HG03571 (cell line): ENCODE measurements around the gene CMC1.

Source experiments
- ATAC-seq: cut with Tn5 transposase; IDR thresholded peaks from one replicate; pipeline ENCODE4 v1.9.1; 2021; ENCODE audit not compliant: unreplicated experiment

The CMC1 gene

DNA sequence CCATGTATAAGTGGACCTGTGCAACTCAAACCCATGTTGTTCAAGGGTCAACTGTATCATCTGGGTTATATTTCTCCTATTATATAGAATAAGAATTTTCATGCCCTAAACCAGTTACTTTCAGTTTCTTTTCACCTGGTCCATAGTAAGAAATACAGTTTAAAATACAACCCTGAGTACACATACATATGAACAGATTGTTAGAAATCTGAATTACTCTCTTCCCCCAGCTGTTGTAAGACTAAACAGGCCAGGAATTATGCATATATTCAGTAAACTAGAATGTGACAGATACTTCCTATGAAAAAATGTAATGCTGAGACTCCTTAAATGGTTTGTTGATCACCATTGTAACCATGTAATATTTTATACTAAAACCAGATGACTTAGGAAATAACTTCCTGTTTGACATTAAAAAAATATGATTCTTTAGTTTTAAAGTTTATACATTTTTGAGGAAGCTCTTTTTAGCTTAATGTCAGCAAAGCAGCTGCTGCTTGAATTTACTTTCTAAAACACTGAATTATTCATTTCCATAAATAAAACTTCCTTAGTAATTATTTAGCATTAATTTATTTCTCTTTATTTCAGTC is 54.6 kb downstream of the CMC1 start:
- ATAC-seq = no peak

DNA sequence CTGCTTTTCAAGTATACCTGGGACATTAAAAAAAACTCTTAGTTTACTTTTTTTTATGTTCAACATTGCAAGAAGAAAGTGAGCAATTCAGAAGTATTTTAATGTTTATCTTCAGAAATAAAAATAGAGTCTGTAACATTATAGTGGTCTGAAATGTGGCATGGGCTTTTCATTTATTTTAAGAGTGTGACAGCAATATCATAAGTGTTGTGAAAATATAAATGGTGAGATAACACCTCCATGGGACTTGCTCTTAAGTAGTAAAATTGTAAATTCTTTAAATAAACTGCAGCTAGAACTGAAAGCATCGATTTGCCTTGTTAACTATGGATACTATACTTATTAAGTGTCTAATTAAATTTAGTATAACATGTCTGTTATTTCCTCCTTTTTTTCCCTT is 58.3 kb downstream of the CMC1 start:
- no peak for ATAC-seq

DNA sequence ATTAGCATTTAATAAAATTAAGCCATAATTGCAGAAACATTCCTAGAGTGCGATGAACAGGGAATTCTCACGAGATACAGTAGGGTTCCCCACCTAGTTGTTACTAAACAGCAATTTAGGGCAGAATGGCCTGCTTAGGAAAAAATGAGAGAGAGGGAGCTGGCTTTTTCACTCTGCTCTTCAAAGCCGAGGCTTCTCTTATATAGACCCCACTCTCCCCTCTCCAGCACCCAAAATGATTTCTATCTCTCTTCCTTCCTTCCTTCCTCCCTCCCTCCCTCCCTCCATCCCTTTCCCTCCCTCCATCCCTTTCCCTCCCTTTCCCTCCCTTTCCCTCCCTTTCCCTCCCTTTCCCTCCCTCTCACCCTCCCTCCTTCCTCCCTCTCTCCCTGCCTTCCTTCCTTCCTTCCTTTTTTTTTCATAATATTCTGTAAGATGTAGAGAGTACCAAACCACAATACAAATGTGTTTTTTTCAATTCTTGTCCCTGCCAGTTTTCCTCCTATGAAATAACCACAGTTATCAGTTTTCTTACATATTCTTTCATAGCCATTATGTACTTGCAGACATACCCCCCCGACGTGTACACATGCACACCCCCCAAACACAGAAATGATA is 59.0 kb downstream of the CMC1 start:
- no peak for ATAC-seq

DNA sequence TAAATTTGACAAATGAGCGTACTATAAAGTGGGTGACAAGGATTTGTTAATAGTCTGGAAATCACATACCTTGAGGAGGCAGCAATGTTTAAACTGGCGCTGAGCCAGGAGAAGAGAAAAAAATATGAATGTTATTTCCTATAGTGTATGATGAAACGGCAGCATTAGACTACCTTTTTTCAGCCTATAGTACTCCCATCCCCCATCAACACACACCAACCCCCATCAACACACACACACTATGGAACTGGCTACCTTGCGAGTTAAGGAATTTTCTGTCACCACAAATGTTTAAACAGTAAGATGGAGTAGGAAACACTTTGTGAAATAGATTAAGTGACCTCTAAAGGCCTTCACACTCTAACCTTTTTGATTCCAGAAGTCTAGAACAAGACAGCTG is 60.3 kb downstream of the CMC1 start:
- no peak for ATAC-seq

DNA sequence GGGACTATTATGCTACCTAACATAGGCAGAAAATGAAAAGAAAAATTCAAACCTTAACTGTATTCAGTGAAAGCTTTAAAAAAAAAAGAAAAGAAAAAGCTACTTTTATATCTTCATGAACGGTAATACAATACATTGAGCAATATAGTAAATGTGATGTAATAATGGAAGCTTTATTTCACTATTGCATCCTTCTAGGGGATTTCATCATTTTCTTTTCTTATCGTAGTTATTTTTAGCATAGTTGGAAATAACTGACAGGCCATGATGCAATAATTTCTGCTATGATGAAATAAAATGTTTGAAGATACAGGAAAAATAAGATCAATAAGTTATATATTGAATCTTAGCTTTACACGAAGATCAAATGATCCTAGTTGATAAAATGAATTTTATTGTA is 66.8 kb downstream of the CMC1 start:
- no peak for ATAC-seq

DNA sequence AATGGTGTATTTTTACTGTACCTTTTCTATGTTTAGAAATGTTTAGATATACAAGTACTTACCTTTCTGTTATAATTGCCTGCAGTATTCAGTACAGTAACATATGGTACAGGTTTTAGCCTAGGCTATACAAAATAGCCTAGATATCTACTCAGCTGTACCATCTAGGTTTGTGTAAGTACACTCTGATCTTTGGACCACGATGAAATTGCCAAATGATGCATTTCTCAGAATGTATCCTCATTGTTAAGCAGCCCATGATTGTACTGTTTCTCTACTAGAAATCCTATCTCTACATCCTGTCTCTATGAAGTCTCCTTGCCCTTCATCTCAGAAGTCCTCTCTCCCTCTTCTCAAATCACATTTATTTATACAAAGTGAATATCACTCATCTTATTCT is 74.3 kb downstream of the CMC1 start:
- ATAC-seq = no peak

DNA sequence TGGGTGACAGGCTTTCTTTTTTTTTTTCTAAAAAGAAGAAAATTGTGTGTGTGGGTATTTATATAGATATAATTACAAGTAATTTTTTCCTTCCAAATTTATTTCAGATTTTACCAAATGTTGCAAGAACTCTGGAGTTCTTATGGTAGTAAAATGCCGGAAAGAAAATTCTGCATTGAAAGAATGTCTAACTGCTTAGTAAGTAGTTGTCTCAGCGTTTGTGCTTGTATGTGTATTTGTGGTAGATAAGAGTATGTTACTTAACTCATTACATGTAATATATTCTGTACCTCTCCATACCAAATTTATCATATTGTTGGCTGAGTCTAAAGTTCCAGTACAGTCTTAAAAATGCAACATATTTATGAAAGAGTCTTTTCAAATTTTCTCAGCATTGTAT is 74.8 kb downstream of the CMC1 start:
- ATAC-seq = no peak

DNA sequence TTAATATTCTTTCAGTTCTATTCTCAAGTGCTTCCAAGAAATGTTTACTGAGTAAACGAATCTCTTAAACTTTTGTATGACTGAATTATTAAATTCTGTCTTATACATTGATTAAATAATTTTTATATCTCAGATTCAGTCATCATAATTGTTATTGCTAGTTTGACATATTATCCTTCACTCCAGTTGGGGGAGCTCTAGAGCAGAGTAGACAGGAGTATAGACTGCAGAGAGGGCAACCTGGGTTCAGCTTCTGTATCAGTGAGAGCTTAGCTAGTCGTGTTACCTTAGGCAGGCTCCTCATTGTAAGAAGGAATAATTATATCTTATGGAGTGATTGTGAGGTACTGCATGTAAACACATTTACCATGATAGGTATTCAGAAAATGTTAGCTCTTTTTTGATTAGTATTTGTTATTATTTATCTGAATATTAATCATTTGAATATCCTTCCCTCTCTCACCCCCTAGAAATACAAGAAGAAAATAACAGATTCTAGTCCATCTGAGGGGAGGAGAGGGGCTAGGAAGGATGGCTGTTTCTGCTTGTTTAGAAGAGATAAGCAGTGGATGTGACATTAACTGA is 76.1 kb downstream of the CMC1 start:
- peak; percentile 75 for ATAC-seq

DNA sequence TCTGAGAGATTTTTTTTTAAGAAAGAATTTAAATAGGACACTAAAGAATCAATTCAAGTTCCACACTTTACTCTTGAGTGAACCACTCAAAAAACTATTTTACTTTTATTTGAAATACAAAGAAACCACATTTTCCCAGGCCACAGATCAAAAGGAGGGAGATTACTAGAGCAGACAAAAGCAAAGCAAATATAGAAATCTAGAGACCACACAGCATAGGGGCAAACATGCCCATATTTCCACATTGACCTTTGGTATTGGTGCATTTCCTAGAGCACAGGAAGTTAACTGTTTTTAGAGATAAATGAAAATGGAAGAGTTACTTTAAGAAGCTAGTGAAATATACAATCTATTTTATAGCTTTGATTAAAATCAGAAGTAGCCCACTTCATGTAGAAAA is 79.6 kb downstream of the CMC1 start:
- no peak for ATAC-seq

DNA sequence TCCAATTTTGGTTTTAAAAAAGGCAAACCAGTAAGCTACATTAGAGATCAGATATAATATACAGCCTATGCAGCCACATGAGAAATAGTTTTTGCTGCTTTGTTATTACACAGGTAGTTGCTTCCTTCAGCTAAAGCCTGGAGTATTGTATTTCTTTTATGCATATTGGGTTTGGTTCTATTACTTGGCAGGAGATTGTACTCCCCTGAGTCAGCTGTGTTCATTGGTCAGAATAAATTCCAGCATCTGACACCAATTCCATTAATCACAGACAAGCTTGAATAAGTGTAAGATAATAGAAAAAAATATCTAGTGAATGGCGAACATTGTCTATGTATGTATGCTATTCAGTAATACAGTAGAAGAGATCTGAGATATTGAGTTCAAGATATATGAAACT is 81.0 kb downstream of the CMC1 start:
- ATAC-seq = no peak

DNA sequence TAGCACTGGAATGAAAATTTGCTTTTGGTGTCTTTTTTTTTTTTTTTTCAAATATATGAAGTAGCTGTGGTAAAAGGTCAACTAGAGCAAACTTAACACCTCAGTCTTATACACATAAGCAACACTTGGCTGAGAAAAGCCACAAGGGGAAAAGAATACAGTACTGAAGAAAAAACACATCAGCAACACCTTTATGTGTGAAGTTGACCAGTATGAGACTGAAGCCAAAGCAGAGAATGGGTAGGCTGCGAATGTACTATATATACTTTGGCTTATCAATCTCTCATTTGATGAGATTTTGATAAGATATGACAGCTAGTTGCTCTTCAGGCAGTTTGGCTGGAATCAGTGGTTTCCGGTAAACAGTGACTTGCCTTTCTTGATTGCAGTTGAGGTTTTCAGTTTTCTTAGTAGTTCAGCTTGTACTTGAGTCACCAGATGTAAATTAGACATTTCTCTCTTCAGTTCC is 85.1 kb downstream of the CMC1 start:
- peak; percentile 58 for ATAC-seq

DNA sequence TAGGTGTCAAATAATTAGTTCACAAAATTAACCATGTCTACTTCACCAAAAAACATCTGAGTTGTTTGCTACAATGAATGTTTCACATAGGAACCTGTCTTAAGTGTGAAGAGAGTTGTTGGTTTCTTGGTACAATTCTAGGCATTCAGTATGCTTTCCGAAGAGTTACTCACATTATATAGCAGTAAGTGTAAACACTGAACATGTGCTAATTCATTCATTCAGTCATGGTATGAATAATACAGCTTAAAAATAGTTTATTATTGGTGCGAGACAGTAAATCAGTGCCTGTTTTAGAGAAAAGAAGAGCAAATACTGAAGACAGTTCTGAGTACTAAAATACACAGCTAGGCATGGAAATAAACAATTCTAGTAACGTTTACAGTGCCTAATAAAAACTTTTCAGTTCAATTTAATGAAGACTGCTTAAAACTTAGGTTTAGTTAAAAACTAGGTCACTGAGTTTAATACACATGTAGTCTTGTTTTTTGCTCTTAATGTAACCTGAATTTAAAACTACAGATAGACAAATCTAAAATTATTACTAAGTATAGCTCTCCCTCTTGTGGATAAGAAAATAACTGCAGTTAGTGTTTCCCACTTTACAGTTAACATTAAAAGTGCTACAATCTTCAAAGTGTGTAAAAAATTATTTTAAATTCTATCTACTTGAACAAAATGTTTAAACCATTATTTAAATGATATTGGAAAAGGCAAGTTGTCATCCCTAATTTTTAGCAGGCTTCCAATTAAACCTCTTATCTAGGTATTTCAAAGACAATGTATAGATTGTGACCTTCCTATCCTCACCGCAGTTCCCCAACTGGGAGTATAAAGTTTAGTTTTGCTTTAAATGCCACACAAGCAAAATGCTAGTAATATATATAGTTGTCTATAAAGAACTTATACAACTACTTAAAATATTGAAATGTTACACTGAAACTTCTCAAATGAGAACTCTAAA is 87.1 kb downstream of the CMC1 start:
- ATAC-seq = peak; percentile 46

DNA sequence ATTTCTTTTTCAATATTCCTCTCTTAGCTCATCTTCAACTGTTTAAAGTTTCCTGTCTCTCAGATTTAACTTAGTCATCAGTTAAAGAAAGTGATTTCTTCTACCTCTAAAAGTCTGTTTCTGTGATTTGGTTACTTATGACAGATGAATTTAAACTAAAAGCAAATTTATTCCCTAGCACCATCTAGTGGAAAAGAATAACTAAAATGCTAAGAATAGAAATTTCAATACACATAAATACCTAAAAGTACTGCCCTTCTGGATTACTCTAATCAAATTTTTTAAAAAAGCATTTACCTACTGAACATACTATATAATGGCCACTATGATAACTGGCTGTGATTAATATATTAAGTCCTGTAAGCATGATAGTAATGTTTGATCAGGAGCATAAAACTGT is 93.1 kb downstream of the CMC1 start:
- no peak for ATAC-seq

DNA sequence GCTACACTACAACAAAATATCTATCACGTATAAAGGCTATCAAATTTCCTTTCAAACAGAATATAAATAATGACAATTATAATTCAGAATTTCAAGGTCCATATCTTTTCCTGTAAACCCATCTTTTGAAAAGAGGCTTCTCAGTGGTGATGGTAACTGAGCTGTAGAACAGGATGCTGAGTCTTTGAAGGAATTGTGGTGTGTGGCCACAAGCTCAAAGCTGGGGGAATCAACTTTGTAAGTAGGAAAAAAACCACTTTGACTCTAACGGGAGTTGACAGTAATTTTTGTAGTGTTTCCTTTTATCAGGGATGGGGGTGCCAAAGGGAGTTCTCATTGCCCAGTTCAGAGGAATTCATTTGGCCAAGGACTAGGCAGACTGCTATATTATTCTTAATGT is 93.8 kb downstream of the CMC1 start:
- no peak for ATAC-seq

DNA sequence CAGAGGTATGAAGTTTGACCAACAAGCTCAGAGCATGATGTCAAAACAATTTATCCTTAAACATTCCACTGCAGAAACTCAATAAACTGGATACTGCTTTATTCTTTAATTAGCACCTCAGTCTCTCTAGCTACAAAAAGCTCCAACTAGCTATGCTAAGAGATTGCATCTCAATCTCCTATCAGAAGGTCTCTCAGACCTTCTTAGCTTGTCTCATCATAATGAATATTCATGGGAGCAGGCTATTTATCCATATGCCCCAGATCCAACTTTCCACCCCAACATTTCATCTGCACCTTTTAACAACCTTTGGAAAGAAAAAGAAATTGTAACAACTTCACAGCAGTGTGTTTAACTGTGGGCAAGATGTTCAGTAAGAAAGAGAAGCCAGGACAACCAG is 95.8 kb downstream of the CMC1 start:
- no peak for ATAC-seq

DNA sequence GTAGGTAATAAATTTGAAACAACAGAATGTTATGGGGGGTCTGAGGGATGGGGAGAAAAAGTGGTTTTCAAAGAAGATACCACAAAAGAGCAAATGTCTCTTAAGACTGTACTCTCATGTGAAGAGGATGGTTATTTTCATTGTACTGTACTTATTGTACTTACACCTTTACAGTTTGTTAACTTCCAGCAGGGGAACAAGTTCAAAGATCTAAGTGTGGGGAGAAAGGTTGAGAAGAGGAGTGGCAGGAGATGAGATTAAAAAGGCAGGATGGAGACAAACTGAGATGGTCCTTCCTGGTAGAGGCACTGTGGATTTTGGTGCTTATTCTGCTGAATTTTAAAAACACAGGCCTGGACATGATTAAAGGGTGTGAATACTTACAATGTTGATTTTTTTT is 101.7 kb downstream of the CMC1 start:
- no peak for ATAC-seq

DNA sequence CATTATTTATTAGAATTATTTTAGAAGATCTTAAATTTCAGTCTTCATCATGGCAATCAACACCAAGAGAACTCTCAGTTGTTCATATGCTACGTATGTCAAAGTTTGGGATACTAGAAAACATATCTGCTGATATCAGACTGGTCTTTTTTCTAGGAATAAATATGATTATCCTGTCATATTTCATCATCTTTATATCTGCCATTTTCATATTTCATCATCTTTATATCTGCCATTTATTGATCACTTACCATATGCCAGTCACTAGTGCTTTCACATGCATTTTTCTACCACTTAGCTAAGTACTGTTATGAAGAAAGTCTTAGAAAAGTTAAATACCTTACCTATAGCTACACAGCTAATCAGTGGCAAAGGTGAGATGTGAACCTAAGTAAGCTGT is 104.3 kb downstream of the CMC1 start:
- no peak for ATAC-seq

DNA sequence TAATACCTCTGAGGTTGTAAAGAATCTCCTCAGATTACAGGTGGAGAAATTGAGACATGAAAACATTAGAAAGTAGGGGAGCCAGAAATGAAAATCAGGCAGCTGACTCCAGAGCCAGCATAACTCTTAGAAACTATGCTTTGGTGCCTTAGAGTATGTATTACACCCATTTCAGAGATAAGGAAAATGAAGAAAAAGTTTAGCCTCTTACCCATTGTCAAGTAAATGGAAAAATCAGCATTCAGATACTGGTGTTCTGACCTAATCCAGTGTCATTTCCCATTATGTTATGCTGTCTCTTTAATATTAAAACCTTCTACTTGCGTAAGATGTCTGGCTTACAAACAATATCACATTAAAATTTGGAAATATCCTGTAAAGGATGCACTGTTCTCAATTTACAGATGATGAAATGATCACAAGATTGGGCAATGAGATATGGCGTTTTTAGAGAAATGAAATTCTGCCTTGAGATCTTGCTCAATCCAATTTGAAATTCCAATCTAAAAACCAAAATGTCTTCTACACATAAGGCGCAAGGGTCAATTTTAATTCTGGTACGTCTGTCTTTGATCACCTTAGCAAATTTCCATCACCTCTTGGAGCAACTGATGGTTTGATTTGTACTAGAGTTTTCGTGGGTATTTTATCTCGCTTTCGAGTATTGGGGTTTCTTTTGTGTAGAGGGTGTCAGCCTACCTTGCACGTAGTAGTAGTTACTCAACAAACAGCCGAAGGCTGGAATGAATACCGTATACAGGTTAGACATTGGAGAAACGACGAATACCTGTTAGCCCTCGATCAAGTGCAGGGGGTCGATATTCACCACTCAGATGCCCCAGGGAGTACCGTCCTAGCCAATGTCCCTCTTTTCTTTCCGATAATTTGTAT is 106.2 kb downstream of the CMC1 start:
- no peak for ATAC-seq

DNA sequence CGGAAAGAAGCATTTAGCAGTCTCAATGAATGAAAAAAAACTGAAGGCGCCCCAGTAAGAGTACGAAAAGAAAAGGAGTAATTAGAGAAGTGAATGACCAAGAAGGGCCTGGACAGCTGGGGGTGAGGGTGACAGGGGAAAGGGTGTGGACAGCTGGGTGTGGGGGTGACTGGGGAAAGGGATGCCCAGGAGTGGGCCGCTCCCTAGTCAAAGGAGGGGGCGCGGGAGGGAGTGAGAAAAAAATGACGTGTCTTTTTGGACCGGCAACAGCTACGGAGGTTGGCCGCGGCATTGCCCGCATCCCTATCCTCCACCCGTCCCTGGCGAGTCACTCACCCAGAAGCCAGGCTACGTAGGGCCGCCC is 106.8 kb downstream of the CMC1 start:
- ATAC-seq = no peak

DNA sequence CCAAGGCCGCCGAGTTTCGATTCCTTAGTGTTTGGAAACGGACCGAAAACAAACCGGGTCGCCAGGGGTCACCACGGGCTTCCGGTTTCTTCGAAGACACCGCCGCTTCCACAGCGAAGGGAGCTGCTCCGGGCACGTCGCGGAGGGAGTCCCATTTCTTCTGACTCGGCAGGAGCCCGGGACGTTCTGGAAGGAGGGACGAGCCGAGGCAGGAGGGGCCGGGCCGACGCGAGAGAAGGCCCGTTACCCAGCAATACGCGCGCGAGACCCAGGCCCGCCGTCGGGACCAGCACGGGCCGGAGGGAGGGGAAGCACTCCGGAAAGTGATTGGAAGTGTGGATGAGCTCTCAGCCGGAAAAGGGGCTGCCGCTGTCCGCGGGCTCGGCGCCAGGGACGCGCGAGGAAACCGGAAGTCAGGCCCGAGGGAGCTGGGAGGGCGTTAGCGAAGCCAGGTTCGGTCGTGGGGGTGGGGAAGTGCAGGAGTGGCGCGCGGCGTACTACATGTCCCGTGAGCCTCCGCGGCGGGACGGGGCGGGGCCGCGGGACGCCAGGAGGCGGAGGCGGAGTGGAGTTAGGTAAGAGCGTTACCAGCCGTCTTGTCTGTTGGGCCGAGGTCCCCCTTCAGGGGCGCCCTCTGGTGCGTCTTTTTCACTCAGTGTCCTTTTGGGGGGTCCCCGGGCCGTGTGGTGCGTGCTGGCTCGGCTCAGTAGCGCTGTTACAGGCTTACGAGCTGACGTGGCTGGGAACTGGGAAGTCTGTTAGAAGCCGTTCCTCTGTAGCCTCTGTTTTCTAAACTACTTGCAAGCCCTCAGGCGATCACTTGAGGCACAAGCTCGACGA is 107.4 kb downstream of the CMC1 start, which contains the start of the genes AZI2 and ZCWPW2:
AZI2 (minus strand) TSS at position 196 of the 840 bp plus-strand sequence. CDS start 8,207 bp downstream, outside the sequence.
ZCWPW2 (plus strand) TSS at position 93 of the 840 bp plus-strand sequence. CDS start 64,348 bp downstream, outside the sequence.
- peak; percentile 94 for ATAC-seq
